HUES64 (cell line): ENCODE measurements around the gene KIAA0930.

ENCODE experiments used
- H3K27ac ChIP-seq: 2 replicates; pipeline ENCODE4 v1.7.0; 2013; ENCODE audit warnings: low read depth, low read length, inconsistent platforms
- H3K27me3 ChIP-seq: 2 replicates; pipeline ENCODE4 v1.6.1; 2013; ENCODE audit warnings: mild to moderate bottlenecking, low read length; ENCODE audit not compliant: insufficient read depth
- H3K36me3 ChIP-seq: 2 replicates; pipeline ENCODE4 v1.6.1; 2013; ENCODE audit warnings: mild to moderate bottlenecking, low read length; ENCODE audit not compliant: insufficient read depth
- H3K4me1 ChIP-seq: 2 replicates; pipeline ENCODE4 v1.6.1; 2013; ENCODE audit warnings: mild to moderate bottlenecking, low read length, moderate library complexity; ENCODE audit not compliant: insufficient read depth
- H3K4me3 ChIP-seq: 2 replicates; pipeline ENCODE4 v1.5.1; 2013; ENCODE audit warnings: mild to moderate bottlenecking, low read length, moderate library complexity
- H3K9ac ChIP-seq: 2 replicates; pipeline ENCODE4 v1.6.1; 2013; ENCODE audit warnings: mild to moderate bottlenecking, low read depth, low read length
- H3K9me3 ChIP-seq: 2 replicates; pipeline ENCODE4 v1.6.1; 2013; ENCODE audit warnings: low read depth, low read length; ENCODE audit not compliant: insufficient read depth
- WGBS: fragments of 150-250, 120-280 bp; methylation state at CpG from one replicate; pipeline ENCODE4 v1.1.7; 2013; ENCODE audit warnings: missing lambda C conversion rate; 5-methylcytosine and 5-hydroxymethylcytosine counted together

KIAA0930 gene

DNA sequence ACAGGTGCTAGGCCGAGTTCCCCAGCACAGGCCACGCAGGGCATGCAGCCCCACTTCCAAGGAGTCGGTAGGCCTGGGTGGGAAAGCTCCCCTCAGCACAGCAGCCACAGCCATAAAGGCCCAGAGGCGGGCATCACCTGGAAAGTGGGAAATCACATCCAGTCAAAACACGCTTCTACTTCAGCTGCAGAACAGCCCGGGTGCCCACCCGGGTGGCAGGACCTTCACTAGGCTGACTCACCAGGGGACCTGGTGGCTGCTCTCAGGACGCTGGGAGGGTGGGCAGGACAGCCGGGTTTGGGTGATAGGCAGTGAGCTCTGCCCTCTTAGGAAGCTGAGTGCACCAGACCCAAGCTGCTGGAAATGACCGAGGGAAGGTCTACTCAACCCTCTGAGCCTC lies 7.3 kb downstream of the KIAA0930 start:
- H3K27me3 ChIP-seq, result no peaks in the 10 kb centered on the region
- H3K4me1 ChIP-seq, result no peaks in the 10 kb centered on the region
- WGBS, result 94% methylated on average over 10 of the region's 10 CpGs
- no peak overlapping the region for H3K4me3 ChIP-seq
- H3K36me3 ChIP-seq, result no peaks in the 10 kb centered on the region
- H3K27ac ChIP-seq, result no peak overlapping the region
- no peaks in the 10 kb centered on the region for H3K9me3 ChIP-seq
- no peak overlapping the region for H3K9ac ChIP-seq

DNA sequence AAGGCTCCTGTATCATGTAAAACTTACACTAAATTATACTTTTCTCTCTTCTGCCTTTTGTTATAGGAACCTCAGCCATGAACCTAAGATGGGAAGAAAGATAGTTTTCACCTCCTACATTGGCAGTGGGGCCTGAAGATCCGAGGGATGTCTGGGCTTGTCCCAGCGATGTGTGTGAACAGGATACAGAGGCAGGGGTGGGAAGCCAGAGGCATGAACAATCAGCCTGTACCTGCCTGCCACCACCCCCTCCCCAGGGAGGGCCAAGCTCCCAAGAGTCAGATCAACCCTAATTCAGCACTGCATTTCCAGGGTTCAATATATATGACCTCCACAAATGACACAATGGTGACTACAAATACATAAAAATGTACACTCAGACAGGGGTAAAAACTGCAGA lies 9.4 kb downstream of the KIAA0930 start:
- WGBS, result 97% methylated on average over 2 of the region's 2 CpGs
- H3K36me3 ChIP-seq, result no peaks in the 10 kb centered on the region
- no peaks in the 10 kb centered on the region for H3K9me3 ChIP-seq
- no peaks in the 10 kb centered on the region for H3K27me3 ChIP-seq
- H3K27ac ChIP-seq, result no peak overlapping the region
- H3K4me1 ChIP-seq, result peaks cover 3% of the 10 kb centered on the region; the same call in 1 of the 2 replicates
- H3K4me3 ChIP-seq, result no peak overlapping the region
- H3K9ac ChIP-seq, result no peak overlapping the region

DNA sequence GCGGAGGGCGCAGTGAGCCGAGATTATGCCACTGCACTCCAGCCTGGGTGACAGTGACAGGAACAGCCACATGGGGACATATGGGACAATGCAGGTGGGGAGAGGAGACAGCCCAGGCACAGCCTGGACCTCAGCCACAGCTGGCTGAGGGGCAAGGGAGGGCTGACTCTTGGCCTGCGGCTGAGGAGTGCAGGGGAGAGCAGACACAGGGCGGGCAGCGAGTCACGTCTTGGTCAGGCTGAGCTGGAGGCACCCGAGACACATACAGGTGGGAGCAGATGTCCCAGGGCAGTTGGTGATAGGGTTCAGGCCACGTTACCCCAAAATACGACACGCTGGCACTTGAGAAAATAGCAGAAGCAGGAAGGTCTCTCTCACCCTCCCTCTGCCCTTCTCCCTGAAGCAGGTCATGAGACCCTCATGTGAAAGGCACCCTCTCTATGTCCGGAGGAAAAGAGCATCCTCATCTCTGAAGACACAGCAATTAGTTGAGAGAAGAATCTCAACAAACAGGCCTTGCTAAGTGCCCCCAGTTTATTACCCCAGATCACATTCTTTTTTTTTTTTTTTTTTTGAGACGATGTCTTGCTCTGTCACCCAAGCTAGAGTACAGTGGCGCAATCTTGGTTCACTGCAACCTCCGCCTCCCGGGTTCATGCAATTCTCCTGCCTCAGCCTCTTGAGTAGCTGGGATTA lies 10.5 kb downstream of the KIAA0930 start:
- Histone ChIP-seq H3K27me3 (no peaks in the 10 kb centered on the region), H3K36me3 (no peaks in the 10 kb centered on the region), H3K4me1 (peaks cover 6% of the 10 kb centered on the region; the same call in 1 of the 2 replicates), H3K9me3 (no peaks in the 10 kb centered on the region), H3K27ac (no peak overlapping the region), H3K9ac (no peak overlapping the region), H3K4me3 (no peak overlapping the region)
- WGBS, result 87% methylated on average over 16 of the region's 16 CpGs

DNA sequence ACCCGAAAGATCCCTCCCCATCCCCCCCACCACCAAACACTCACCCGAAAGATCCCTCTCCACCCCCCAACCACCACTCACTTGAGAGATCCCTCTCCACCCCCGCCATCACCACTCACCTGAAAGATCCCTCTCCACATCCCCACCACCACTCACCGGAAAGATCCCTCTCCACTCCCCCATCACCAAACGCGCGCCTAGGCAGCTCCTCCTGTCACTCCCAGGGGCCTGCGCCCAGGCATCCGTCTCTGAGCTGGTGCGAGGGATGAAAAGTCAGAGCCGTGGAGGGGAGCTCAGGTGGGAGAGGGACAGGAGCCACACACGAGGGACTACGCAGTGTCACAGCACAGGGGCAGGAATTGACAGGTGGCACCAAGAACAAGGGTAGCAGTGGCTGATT lies 11.5 kb downstream of the KIAA0930 start:
- 86% methylated on average over 10 of the region's 13 CpGs for WGBS
- no peak overlapping the region for H3K4me3 ChIP-seq
- H3K4me1 ChIP-seq, result peaks cover 16% of the 10 kb centered on the region
- H3K27me3 ChIP-seq, result no peaks in the 10 kb centered on the region
- no peaks in the 10 kb centered on the region for H3K9me3 ChIP-seq
- no peak overlapping the region for H3K27ac ChIP-seq
- H3K36me3 ChIP-seq, result no peaks in the 10 kb centered on the region
- H3K9ac ChIP-seq, result no peak overlapping the region

DNA sequence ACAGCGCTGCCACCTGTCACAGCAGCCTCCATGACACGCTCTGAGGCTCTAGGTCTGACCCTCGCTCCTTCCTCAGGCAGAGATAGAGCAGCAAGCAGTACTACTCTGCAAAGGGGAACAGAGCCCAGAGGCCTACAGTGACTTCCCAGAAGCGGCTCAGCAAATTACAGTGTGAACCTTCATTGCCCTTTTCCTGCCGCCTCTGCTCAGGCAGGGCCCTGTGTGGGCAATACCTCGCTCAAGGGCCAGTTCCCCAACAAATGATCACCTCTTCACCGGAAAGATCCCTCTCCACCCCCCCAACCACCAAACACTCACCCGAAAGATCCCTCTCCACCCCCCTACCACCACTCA lies 12.3 kb downstream of the KIAA0930 start:
- no peaks in the 10 kb centered on the region for H3K9me3 ChIP-seq
- no peaks in the 10 kb centered on the region for H3K27me3 ChIP-seq
- H3K27ac ChIP-seq, result no peak overlapping the region
- peaks cover 16% of the 10 kb centered on the region for H3K4me1 ChIP-seq
- WGBS, result 88% methylated on average over 8 of the region's 8 CpGs
- no peaks in the 10 kb centered on the region for H3K36me3 ChIP-seq
- H3K4me3 ChIP-seq, result no peak overlapping the region
- H3K9ac ChIP-seq, result no peak overlapping the region

DNA sequence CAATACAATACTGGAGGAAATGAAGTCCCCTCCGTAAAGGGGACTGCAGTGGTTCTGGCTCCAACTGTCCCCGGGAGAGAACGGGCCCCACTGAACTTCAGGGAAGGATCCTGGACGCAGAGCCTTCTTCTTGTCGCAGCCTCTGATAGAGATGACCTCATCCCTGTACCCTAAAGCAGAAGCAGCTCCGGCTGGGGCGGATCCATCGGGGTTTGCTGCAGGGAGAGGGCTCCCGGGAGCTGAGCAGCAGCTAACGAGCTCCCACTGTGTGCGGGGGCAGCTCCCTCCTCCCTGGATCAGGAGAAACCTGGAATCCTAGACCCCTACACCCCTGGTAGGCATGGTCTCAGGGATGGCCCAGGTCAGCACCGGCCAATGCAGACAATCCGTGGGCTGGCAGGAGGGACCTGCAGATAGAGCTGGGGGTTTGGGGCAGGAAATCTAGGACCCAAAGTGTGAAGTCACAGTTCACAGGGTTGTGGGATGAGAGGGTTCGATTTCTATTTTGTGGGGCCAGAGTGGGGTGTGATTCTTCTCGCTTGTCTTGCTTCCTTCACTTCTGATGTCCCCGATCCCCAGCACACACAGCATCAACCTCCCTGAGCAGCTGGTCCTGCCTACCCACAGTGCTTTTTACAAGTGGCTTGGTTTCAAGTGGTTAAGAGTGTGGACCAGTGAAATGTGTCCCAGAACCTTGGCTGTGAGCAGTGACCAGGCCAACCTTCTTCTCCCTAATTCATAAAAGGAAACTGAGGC lies 12.9 kb downstream of the KIAA0930 start:
- no peak overlapping the region for H3K9ac ChIP-seq
- WGBS, result 71% methylated on average over 16 of the region's 16 CpGs
- no peaks in the 10 kb centered on the region for H3K27me3 ChIP-seq
- H3K36me3 ChIP-seq, result no peaks in the 10 kb centered on the region
- H3K27ac ChIP-seq, result no peak overlapping the region
- H3K4me3 ChIP-seq, result no peak overlapping the region
- no peaks in the 10 kb centered on the region for H3K9me3 ChIP-seq
- peaks cover 16% of the 10 kb centered on the region for H3K4me1 ChIP-seq

DNA sequence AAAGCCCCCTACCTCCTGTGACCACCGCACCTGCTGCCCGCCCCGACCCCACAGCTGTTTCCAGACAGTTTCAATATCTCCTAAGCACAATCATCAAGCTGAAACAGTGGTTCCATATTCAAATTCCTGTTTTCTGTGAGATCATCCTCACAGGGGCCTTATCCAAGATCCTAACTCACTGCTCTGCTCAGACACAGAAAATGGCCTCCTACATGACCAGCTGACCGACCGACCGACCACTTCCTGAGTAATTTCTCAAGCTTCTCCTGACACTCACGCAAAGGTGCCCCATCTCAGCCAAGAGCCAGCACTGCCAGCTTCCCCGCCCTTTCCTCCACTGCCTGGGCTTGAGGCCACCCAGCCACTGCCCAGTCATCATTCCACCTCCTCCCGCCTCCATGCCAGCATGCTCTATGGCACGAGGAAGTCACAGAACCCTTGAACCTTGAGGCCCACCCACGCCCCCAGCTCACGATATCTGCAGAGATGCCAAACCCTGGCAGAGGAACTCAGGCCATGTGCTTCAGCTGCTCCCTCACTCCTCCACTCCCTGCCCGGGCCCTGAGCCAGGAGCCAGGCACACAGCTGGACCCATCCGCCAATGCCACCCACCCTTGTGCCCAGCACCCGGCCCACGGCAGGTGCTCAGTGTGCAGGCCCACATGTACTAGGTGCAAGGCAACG lies 14.0 kb downstream of the KIAA0930 start:
- Histone ChIP-seq H3K36me3 (no peaks in the 10 kb centered on the region), H3K4me1 (peaks cover 16% of the 10 kb centered on the region), H3K4me3 (no peak overlapping the region), H3K9ac (no peak overlapping the region), H3K27me3 (no peaks in the 10 kb centered on the region), H3K9me3 (no peaks in the 10 kb centered on the region), H3K27ac (no peak overlapping the region)
- WGBS, result 94% methylated on average over 17 of the region's 17 CpGs

DNA sequence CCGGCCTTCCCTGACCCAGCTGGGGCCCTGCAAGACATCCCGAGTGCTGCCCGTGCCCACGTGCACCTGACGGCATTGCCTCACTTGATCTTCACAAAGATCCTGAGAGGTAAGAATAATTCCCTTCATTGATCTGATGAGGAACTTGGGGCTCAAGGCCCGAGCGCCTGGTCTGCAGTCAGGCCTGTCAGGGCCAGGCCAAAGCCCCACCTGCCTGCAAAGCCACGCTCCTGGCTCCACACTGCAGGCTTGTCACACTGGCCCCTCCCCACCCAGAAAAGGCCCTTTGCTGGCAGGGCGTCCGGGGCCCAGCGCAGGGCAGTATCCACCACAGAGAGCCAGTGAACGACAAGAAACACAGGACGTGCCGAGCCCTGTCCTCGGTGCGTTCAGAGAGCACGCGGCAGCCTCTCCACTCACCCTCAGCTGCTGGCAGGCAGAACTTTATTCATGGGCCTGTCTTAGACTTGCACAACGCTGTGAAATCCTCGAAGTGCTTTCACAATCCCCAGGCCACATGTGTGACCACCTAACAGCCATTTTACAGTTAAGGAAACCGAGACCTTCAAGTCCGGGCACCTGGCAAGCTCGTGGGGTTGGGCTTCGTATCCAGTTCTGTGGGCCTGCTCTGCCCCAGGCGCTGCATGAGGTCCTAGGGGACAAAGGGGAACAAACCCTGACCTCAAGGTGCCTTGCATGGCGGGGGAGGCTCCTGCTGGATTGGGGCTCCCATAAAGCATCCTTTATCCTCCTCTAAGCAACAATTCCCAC lies 14.8 kb downstream of the KIAA0930 start:
- no peaks in the 10 kb centered on the region for H3K36me3 ChIP-seq
- no peak overlapping the region for H3K4me3 ChIP-seq
- no peak overlapping the region for H3K27ac ChIP-seq
- 89% methylated on average over 26 of the region's 26 CpGs for WGBS
- H3K9ac ChIP-seq, result no peak overlapping the region
- no peaks in the 10 kb centered on the region for H3K9me3 ChIP-seq
- H3K27me3 ChIP-seq, result no peaks in the 10 kb centered on the region
- H3K4me1 ChIP-seq, result peaks cover 16% of the 10 kb centered on the region

DNA sequence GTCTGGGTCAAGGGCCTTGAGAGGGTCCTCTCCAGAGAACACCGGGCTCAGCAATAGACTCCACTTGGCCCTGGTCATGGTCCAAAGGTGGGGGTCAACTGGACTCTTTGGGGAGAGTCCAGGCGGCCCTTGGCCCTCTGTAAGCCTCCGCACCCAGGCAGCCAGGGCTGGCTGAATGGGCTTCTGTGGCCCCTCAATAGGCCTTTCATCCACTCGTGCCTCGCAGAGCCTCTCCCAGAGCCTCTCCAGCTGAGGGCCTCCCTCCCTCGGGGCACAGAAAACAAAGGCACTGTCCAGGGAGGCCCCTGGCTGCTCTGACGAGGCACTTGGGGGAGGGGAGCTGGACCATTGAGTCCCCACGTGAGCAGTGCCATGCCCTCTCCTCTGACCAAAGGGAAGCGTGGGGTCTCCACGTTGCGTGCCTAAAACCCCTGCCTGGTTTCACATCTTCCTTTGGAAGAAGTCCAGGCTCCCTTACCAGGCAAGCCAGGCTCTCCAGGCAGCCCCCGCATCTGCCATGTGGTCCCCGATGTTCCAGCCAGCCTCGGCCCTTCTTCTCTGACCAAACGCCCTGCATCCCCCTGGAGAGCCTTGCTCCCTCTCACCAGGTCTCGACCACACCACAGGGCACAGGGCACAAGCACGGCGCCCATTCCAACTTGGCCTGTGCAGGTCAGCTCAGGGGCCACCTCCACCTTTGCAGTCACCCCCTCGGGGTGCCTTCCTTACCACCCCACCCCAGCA lies 15.5 kb downstream of the KIAA0930 start:
- H3K4me1 ChIP-seq, result peaks cover 16% of the 10 kb centered on the region
- WGBS, result 84% methylated on average over 19 of the region's 19 CpGs
- H3K27ac ChIP-seq, result no peak overlapping the region
- no peaks in the 10 kb centered on the region for H3K9me3 ChIP-seq
- H3K36me3 ChIP-seq, result no peaks in the 10 kb centered on the region
- H3K27me3 ChIP-seq, result no peaks in the 10 kb centered on the region
- H3K9ac ChIP-seq, result no peak overlapping the region
- no peak overlapping the region for H3K4me3 ChIP-seq

GRCh38 chr22:45224331-45224730 lies 16.4 kb downstream of the KIAA0930 start:
- H3K4me3 ChIP-seq, result no peak overlapping the region
- H3K27me3 ChIP-seq, result no peaks in the 10 kb centered on the region
- H3K27ac ChIP-seq, result no peak overlapping the region
- H3K4me1 ChIP-seq, result peaks cover 16% of the 10 kb centered on the region
- no peaks in the 10 kb centered on the region for H3K9me3 ChIP-seq
- WGBS, result 90% methylated on average over 11 of the region's 11 CpGs
- H3K9ac ChIP-seq, result no peak overlapping the region
- H3K36me3 ChIP-seq, result no peaks in the 10 kb centered on the region
